B cell (primary cell): ENCODE data around the gene GPR27. TPM values are rescaled to one million over a fixed set of nuclear protein-coding genes. Genes with fewer than 3 reads are reported as not detected.
A peak's percentile ranks its signal among the peaks of the same experiment; 100 is the strongest.

ENCODE experiments used
- ATAC-seq: fragments of 200-7000 bp; cut with Tn5 transposase; one replicate; pipeline ENCODE4 v1.10.0; 2021; ENCODE audit warnings: low read depth, mild to moderate bottlenecking, moderate number of reproducible peaks, moderate library complexity
- CTCF ChIA-PET: fragments of 350-600 bp; sonication (Branson Sonifier 250); formaldehyde crosslinking; loops from one replicate; lab custom pipeline; 2021; ENCODE audit warnings: antibody characterized with exemption, inconsistent platforms; lab: Charles Lee
- POLR2A ChIA-PET: fragments of 350-600 bp; sonication (Branson Sonifier 250); formaldehyde crosslinking; loops from one replicate; lab custom pipeline; 2021; ENCODE audit warnings: antibody characterized with exemption; lab: Charles Lee
- DNase-seq: peaks from one replicate; pipeline ENCODE4 v3.0.0; 2013
- H2AFZ ChIP-seq: 2 replicates; pipeline ENCODE4 v1.6.1; 2012; ENCODE audit warnings: mild to moderate bottlenecking, low read depth, low read length; ENCODE audit not compliant: insufficient read depth, poor library complexity, severe bottlenecking
- H3K27ac ChIP-seq, 2 donors: 1 replicate in 1 of 2; 2 replicates in 1 of 2; pipeline ENCODE4 v1.5.1; 2012 to 2013; ENCODE audit warnings: low read length in 2 of 2, mild to moderate bottlenecking in 2 of 2, moderate library complexity in 1 of 2
- H3K27me3 ChIP-seq, 4 experiments: fragments of 200-600 bp in 1 of 4; sonication (generic) in 1 of 4; replicated peaks in 1 of 4; 1 replicate in 2 of 4; 2 replicates in 2 of 4; pipeline versions ENCODE4 v1.6.1 to v1.7.0; 2013 to 2016; ENCODE audit warnings: low read length in 3 of 4, mild to moderate bottlenecking in 2 of 4, mixed read lengths in 1 of 4, moderate library complexity in 1 of 4; ENCODE audit not compliant: insufficient read depth in 4 of 4, control insufficient read depth in 3 of 4; ENCODE audit errors: control extremely low read depth in 1 of 4
- H3K36me3 ChIP-seq, 2 experiments: replicated peaks in 1 of 2; 1 replicate in 1 of 2; 2 replicates in 1 of 2; pipeline versions ENCODE4 v1.6.1 to v1.7.1; 2013; ENCODE audit warnings: low read length in 1 of 2; ENCODE audit not compliant: insufficient read depth in 2 of 2, control insufficient read depth in 1 of 2; ENCODE audit errors: control extremely low read depth in 1 of 2, extremely low read depth in 1 of 2
- H3K4me1 ChIP-seq, 2 donors: fragments of 200-600 bp in 1 of 2; sonication (generic) in 1 of 2; 1 replicate in 1 of 2; 2 replicates in 1 of 2; pipeline versions ENCODE4 v1.5.1 to v1.6.1; 2013 to 2017; ENCODE audit warnings: low read length in 2 of 2; ENCODE audit not compliant: control insufficient read depth in 2 of 2, insufficient read depth in 2 of 2
- H3K4me2 ChIP-seq: replicated peaks from 2 replicates; pipeline ENCODE3; 2012; ENCODE audit warnings: mild to moderate bottlenecking, low read depth, low read length; ENCODE audit not compliant: poor library complexity, severe bottlenecking
- H3K4me3 ChIP-seq, 5 experiments: fragments of 200-600 bp in 1 of 5; sonication (generic) in 1 of 5; 1 replicate in 3 of 5; 2 replicates in 2 of 5; pipeline versions ENCODE4 v1.5.1 to v1.7.0; 2011 to 2016; ENCODE audit warnings: low read length in 4 of 5, mild to moderate bottlenecking in 4 of 5, low read depth in 2 of 5, control low read depth in 1 of 5, moderate library complexity in 1 of 5; ENCODE audit not compliant: insufficient read depth in 1 of 5; ENCODE audit errors: control extremely low read depth in 1 of 5, extremely low read depth in 1 of 5
- H3K79me2 ChIP-seq: fragments of 200-600 bp; sonication (generic); one replicate; pipeline ENCODE4 v1.6.0; 2016; ENCODE audit warnings: low read length; ENCODE audit not compliant: control insufficient read depth, insufficient read depth
- H3K9ac ChIP-seq: fragments of 200-600 bp; sonication (generic); 2 replicates; pipeline ENCODE4 v1.6.1; 2017; ENCODE audit warnings: mild to moderate bottlenecking, low read length, moderate library complexity
- H3K9me3 ChIP-seq, 3 donors: one replicate each; pipeline versions ENCODE4 v1.6.1 to v1.7.1; 2013; ENCODE audit warnings: low read length in 2 of 3; ENCODE audit not compliant: control insufficient read depth in 2 of 3, insufficient read depth in 1 of 3; ENCODE audit errors: control extremely low read depth in 1 of 3
- H4K20me1 ChIP-seq: 2 replicates; pipeline ENCODE4 v1.6.0; 2012; ENCODE audit warnings: mild to moderate bottlenecking, low read length; ENCODE audit not compliant: insufficient read depth, control insufficient read depth, poor library complexity, severe bottlenecking
- H3K27ac Mint-ChIP-seq: one replicate; pipeline ENCODE4 v1.8.0; 2021; ENCODE audit warnings: mixed read lengths
- H3K27me3 Mint-ChIP-seq: one replicate; pipeline ENCODE4 v1.8.0; 2021; ENCODE audit warnings: mixed read lengths
- H3K4me1 Mint-ChIP-seq: one replicate; pipeline ENCODE4 v1.8.0; 2021; ENCODE audit warnings: mixed read lengths
- H3K4me3 Mint-ChIP-seq: one replicate; pipeline ENCODE4 v1.8.0; 2021; ENCODE audit warnings: mixed read lengths
- H3K9me3 Mint-ChIP-seq: one replicate; pipeline ENCODE4 v1.8.0; 2022; ENCODE audit warnings: mixed read lengths; ENCODE audit not compliant: insufficient read depth
- CTCF ChIP-seq: fragments of 200-600 bp; IDR thresholded peaks from one replicate; pipeline ENCODE4 v1.8.0; 2022; ENCODE audit warnings: antibody characterized with exemption, mild to moderate bottlenecking
- EZH2 ChIP-seq: IDR thresholded peaks from 2 replicates; pipeline ENCODE4 v1.6.1; 2012; ENCODE audit warnings: borderline replicate concordance, low read depth, mild to moderate bottlenecking, moderate library complexity, low read length; ENCODE audit not compliant: insufficient read depth, poor library complexity, severe bottlenecking
- WGBS: methylation state at CpG from one replicate; pipeline ENCODE4 v1.1.5; 2013; ENCODE audit warnings: missing lambda C conversion rate; ENCODE audit not compliant: insufficient coverage; 5-methylcytosine and 5-hydroxymethylcytosine counted together
- intact Hi-C: fragments of 100-400 bp; cut with micrococcal nuclease; formaldehyde crosslinking; loops from one replicate; pipeline ENCODE4 v1.10.0; 2022
- polyA plus RNA-seq: library from polyadenylated mRNA; depleted of rRNA; stranded (reverse); fragments of >200 nt; gene quantifications from 2 replicates; pipeline ENCODE4 v1.2.3, GENCODE V29; 2012
- total RNA-seq, 2 donors: library from RNA; stranded (reverse); fragments of 120-200 nt in 1 of 2; gene quantifications; 1 replicate in 1 of 2; 2 replicates in 1 of 2; pipeline versions ENCODE4 v1.2.3 to v1.2.4, GENCODE V29; 2013 to 2022

GPR27 gene
- total and polyA plus RNA-seq, 2 donors (not counting 1 experiment from before 2014, with no cell fraction given) = 0.04 TPM; not detected in 1

- no peaks in the 10 kb centered on the region for H4K20me1 ChIP-seq
- H3K9me3 ChIP-seq = no peaks in the 10 kb centered on the region
- Mint-ChIP-seq H3K27ac (no peak overlapping the region), H3K27me3 (peaks cover 57% of the 10 kb centered on the region), H3K4me3 (no peak overlapping the region), H3K4me1 (peaks cover 7% of the 10 kb centered on the region), H3K9me3 (no peaks in the 10 kb centered on the region)
- intact Hi-C loops = no loop called here
- POLR2A ChIA-PET = no interaction called here
- no peak for TF ChIP-seq EZH2
- H3K27me3 ChIP-seq = peaks cover 0 to 31% (median 25%) of the 10 kb centered on the region in 4 experiments
- ATAC-seq = no peak
- H3K4me2 ChIP-seq = no peak overlapping the region
- no peak overlapping the region for H3K4me3 ChIP-seq
- H3K79me2 ChIP-seq = no peaks in the 10 kb centered on the region
- DNase-seq = no peak
- 82% methylated on average over 2 of the region's 4 CpGs for WGBS
- no peak overlapping the region for H3K27ac ChIP-seq
- no peak overlapping the region for H2AFZ ChIP-seq
- H3K4me1 ChIP-seq = peaks cover 0 to 13% of the 10 kb centered on the region in 2 donors
- no peaks in the 10 kb centered on the region for H3K36me3 ChIP-seq
- CTCF ChIA-PET = no interaction called here
- H3K9ac ChIP-seq = no peak overlapping the region
These were observed 2.1 kb upstream of the GPR27 start for GRCh38 chr3:71751602-71752001.

GRCh38 chr3:71752831-71753700 lies 589 bp upstream of the GPR27 start:
- Histone ChIP-seq H3K4me2 (peak overlapping the region; percentile 66), H3K27me3 (peaks cover 0 to 39% (median 29%) of the 10 kb centered on the region in 4 experiments), H4K20me1 (no peaks in the 10 kb centered on the region), H3K9me3 (no peaks in the 10 kb centered on the region), H3K4me3 (peak overlapping the region in 1 of 5 experiments; percentile 65), H3K9ac (no peak overlapping the region), H3K4me1 (peaks cover 0 to 13% of the 10 kb centered on the region in 2 donors), H3K27ac (no peak overlapping the region), H3K79me2 (no peaks in the 10 kb centered on the region), H3K36me3 (no peaks in the 10 kb centered on the region), H2AFZ (no peak overlapping the region)
- DNase-seq (no peak), ATAC-seq (no peak)
- intact Hi-C loops = no loop called here
- H3K4me3 Mint-ChIP-seq = peak overlapping the region; percentile 70
- H3K27me3 Mint-ChIP-seq = peaks cover 65% of the 10 kb centered on the region
- CTCF ChIA-PET = no interaction called here
- H3K9me3 Mint-ChIP-seq = no peaks in the 10 kb centered on the region
- TF ChIP-seq EZH2 (no peak), CTCF (no peak)
- H3K27ac Mint-ChIP-seq = no peak overlapping the region
- POLR2A ChIA-PET = no interaction called here
- 11% methylated on average over 63 of the region's 68 CpGs for WGBS
- H3K4me1 Mint-ChIP-seq = peaks cover 7% of the 10 kb centered on the region
